GM12878 (cell line): ENCODE results near the gene GPR61.

Experiments
- ESRRA ChIP-seq: IDR thresholded peaks from 2 replicates; pipeline ENCODE4 v1.6.1; 2012; ENCODE audit warnings: mild to moderate bottlenecking, low read length, improper control_type of control experiment
- EZH2 ChIP-seq: IDR thresholded peaks from 2 replicates; pipeline ENCODE4 v1.6.1; 2012; ENCODE audit warnings: low read depth, mild to moderate bottlenecking, control low read depth, inconsistent platforms, low read length, borderline replicate concordance; ENCODE audit not compliant: control insufficient read depth
- GABPA ChIP-seq: IDR thresholded peaks from 2 replicates; pipeline ENCODE4 v1.6.1; 2014; ENCODE audit warnings: antibody characterized with exemption, low read depth, mild to moderate bottlenecking, inconsistent platforms
- RAD21 ChIP-seq: IDR thresholded peaks from 2 replicates; pipeline ENCODE4 v1.6.1; 2011; ENCODE audit warnings: mild to moderate bottlenecking, low read depth, low read length, moderate library complexity; ENCODE audit not compliant: insufficient read depth
- RFX5 ChIP-seq: IDR thresholded peaks from 2 replicates; pipeline ENCODE4 v1.6.1; 2011; ENCODE audit warnings: low read depth, low read length, improper control_type of control experiment
- SMAD1 ChIP-seq: fragments of 450-650 bp; IDR thresholded peaks from 2 replicates; pipeline ENCODE4 v1.6.1; 2018; ENCODE audit warnings: mild to moderate bottlenecking, low read depth; ENCODE audit not compliant: partially characterized antibody
- SREBF2 ChIP-seq: IDR thresholded peaks from 2 replicates; pipeline ENCODE4 v1.6.1; 2012; ENCODE audit warnings: mild to moderate bottlenecking, low read length
- TF ChIP-seq, protein P1 (sequence below): fragments of 450-650 bp; IDR thresholded peaks from 2 replicates; pipeline ENCODE4 v1.6.1; 2017; ENCODE audit warnings: mild to moderate bottlenecking, low read depth, inconsistent platforms; ENCODE audit not compliant: poor library complexity, severe bottlenecking
- TF ChIP-seq, protein P2 (sequence below): IDR thresholded peaks from 2 replicates; pipeline ENCODE4 v1.6.1; 2012; ENCODE audit warnings: low read length, inconsistent platforms
- TF ChIP-seq, protein P3 (sequence below), 3 experiments: IDR thresholded peaks in 2 of 3; conservative IDR thresholded peaks in 1 of 3; 2 replicates each; pipeline ENCODE4 v1.5.1; 2011; ENCODE audit warnings: low read depth in 3 of 3, low read length in 3 of 3, mild to moderate bottlenecking in 3 of 3, control low read depth in 2 of 3, moderate library complexity in 2 of 3, inconsistent platforms in 1 of 3, mixed read lengths in 1 of 3; ENCODE audit not compliant: control insufficient read depth in 2 of 3, insufficient read depth in 1 of 3; ENCODE audit errors: extremely low read depth in 1 of 3

DNA sequence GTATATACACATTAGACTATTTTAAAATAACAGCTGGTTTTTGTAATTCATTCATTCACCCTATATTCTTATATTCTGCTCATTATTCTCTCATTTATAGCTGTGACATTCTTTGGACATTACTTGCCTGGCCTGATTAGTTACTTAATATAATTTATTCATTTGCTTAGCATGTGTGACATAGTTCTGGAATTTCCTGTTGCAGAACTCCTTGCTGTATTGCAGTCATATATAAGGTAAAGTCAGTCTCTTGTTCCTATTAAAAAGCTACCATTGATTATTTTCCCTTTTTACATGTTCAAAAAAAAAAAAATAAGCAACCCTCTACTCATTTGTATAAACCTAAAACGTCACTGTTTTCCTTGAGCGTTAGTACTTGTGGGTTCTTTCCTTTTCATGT is 55.9 kb downstream of the GPR61 start:
- TF ChIP-seq, protein P1, sequence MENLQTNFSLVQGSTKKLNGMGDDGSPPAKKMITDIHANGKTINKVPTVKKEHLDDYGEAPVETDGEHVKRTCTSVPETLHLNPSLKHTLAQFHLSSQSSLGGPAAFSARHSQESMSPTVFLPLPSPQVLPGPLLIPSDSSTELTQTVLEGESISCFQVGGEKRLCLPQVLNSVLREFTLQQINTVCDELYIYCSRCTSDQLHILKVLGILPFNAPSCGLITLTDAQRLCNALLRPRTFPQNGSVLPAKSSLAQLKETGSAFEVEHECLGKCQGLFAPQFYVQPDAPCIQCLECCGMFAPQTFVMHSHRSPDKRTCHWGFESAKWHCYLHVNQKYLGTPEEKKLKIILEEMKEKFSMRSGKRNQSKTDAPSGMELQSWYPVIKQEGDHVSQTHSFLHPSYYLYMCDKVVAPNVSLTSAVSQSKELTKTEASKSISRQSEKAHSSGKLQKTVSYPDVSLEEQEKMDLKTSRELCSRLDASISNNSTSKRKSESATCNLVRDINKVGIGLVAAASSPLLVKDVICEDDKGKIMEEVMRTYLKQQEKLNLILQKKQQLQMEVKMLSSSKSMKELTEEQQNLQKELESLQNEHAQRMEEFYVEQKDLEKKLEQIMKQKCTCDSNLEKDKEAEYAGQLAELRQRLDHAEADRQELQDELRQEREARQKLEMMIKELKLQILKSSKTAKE: no peak
- TF ChIP-seq RAD21: no peak
- TF ChIP-seq, protein P2, sequence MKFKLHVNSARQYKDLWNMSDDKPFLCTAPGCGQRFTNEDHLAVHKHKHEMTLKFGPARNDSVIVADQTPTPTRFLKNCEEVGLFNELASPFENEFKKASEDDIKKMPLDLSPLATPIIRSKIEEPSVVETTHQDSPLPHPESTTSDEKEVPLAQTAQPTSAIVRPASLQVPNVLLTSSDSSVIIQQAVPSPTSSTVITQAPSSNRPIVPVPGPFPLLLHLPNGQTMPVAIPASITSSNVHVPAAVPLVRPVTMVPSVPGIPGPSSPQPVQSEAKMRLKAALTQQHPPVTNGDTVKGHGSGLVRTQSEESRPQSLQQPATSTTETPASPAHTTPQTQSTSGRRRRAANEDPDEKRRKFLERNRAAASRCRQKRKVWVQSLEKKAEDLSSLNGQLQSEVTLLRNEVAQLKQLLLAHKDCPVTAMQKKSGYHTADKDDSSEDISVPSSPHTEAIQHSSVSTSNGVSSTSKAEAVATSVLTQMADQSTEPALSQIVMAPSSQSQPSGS: no peak
- no peak for TF ChIP-seq ESRRA
- no peak for TF ChIP-seq EZH2
- TF ChIP-seq, protein P3, sequence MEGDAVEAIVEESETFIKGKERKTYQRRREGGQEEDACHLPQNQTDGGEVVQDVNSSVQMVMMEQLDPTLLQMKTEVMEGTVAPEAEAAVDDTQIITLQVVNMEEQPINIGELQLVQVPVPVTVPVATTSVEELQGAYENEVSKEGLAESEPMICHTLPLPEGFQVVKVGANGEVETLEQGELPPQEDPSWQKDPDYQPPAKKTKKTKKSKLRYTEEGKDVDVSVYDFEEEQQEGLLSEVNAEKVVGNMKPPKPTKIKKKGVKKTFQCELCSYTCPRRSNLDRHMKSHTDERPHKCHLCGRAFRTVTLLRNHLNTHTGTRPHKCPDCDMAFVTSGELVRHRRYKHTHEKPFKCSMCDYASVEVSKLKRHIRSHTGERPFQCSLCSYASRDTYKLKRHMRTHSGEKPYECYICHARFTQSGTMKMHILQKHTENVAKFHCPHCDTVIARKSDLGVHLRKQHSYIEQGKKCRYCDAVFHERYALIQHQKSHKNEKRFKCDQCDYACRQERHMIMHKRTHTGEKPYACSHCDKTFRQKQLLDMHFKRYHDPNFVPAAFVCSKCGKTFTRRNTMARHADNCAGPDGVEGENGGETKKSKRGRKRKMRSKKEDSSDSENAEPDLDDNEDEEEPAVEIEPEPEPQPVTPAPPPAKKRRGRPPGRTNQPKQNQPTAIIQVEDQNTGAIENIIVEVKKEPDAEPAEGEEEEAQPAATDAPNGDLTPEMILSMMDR (IDR thresholded peaks at IDR 0.05 in 2 of 3, conservative IDR thresholded peaks at IDR 0.05 in 1 of 3; ENCODE audit: control insufficient read depth in 2 of 3, extremely low read depth in 1 of 3, insufficient read depth in 1 of 3, low read depth in 3 of 3, low read length in 3 of 3): no peak
- no peak for TF ChIP-seq GABPA
- no peak for TF ChIP-seq SREBF2
- no peak for TF ChIP-seq RFX5
- TF ChIP-seq SMAD1: no peak
